Thyroid gland (tissue), 4 donors: ENCODE results near the gene PRR33.

Experiments
- POLR2A ChIP-seq, 2 donors: fragments of 450-650 bp; IDR thresholded peaks; one replicate each; pipeline ENCODE4 v1.6.1; 2017; ENCODE audit warnings: antibody characterized with exemption in 2 of 2, mild to moderate bottlenecking in 2 of 2, moderate library complexity in 1 of 2
- TF ChIP-seq, protein P1 (sequence below), 6 experiments: fragments of 200-600 bp in 3 of 6; fragments of 450-650 bp in 3 of 6; sonication (generic) in 3 of 6; IDR thresholded peaks; one replicate each; pipeline ENCODE4 v1.5.1; 2016 to 2019; ENCODE audit warnings: antibody characterized with exemption in 6 of 6, mild to moderate bottlenecking in 2 of 6, inconsistent platforms in 1 of 6, moderate library complexity in 1 of 6

DNA sequence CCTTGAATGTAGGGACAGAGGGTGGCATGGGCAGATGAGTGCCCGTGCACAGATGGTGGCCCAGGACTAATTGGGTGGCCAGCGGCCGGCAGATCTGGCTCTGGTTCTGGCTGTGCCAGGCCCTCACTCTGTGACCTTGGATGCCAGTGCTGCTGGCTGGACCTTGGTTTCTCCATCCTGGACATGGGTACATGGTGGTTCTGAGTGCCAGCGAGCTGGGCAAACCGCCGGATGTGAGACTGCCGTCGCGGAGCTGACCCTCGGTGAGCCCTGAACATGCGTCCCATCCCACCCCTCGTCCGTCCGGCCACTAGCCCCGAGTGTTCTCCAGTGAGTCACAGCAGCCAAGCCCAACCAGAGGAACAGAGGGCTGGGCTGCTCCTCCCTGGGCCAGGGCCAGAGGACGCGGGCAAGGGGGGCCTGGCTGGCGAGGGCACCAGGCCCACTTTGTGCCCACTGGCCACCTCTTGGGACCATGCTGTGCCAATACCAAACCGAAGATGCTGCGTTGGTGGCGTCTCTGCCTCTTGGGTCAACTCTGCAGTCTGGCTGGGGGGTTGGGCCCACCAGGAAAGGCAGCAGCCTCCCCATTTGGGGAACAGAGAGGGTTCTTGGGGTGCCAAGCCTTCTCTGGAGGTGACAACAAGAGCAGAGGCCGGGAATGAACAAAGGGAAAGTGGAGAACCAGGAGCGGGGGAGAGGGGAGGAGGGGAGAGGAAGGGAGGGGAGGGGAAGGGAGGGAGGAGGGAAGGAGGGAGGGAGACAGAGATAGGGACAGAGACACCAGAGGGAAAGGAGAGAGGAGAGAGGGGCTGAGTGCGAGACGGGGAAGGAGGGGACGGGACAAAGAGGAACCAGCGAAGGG lies 28.1 kb downstream of the PRR33 start:
- no peak for TF ChIP-seq POLR2A (IDR thresholded peaks at IDR 0.05)
- TF ChIP-seq, protein P1, sequence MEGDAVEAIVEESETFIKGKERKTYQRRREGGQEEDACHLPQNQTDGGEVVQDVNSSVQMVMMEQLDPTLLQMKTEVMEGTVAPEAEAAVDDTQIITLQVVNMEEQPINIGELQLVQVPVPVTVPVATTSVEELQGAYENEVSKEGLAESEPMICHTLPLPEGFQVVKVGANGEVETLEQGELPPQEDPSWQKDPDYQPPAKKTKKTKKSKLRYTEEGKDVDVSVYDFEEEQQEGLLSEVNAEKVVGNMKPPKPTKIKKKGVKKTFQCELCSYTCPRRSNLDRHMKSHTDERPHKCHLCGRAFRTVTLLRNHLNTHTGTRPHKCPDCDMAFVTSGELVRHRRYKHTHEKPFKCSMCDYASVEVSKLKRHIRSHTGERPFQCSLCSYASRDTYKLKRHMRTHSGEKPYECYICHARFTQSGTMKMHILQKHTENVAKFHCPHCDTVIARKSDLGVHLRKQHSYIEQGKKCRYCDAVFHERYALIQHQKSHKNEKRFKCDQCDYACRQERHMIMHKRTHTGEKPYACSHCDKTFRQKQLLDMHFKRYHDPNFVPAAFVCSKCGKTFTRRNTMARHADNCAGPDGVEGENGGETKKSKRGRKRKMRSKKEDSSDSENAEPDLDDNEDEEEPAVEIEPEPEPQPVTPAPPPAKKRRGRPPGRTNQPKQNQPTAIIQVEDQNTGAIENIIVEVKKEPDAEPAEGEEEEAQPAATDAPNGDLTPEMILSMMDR (IDR thresholded peaks at IDR 0.05) = no peak
